HCT116 (cell line): ENCODE measurements around the gene KCNB1.

ENCODE experiments used
- CBX3 ChIP-seq: IDR thresholded peaks from 2 replicates; pipeline ENCODE4 v1.6.1; 2012; ENCODE audit warnings: low read depth
- ELF1 ChIP-seq: IDR thresholded peaks from 2 replicates; pipeline ENCODE4 v1.6.1; 2012; ENCODE audit warnings: low read depth, borderline replicate concordance
- EZH2phosphoT487 ChIP-seq: fragments of 200-600 bp; IDR thresholded peaks from 2 replicates; pipeline ENCODE4 v1.6.1; 2018; ENCODE audit warnings: antibody characterized with exemption, borderline replicate concordance
- POLR2AphosphoS5 ChIP-seq: IDR thresholded peaks from 2 replicates; pipeline ENCODE4 v1.6.1; 2011; ENCODE audit warnings: mild to moderate bottlenecking, low read depth, low read length, moderate library complexity
- SIN3A ChIP-seq: IDR thresholded peaks from 2 replicates; pipeline ENCODE4 v1.6.1; 2012; ENCODE audit warnings: low read depth
- SP1 ChIP-seq: IDR thresholded peaks from 2 replicates; pipeline ENCODE4 v1.6.1; 2012; ENCODE audit warnings: low read depth
- TCF7L2 ChIP-seq: IDR thresholded peaks from 2 replicates; pipeline ENCODE4 v1.7.0; 2011; ENCODE audit warnings: borderline replicate concordance, inconsistent platforms; ENCODE audit not compliant: insufficient read depth, insufficient read length; ENCODE audit errors: extremely low read depth
- TF ChIP-seq, protein P1 (sequence below), 3 experiments: fragments of 200-600 bp in 1 of 3; sonication (generic) in 1 of 3; IDR thresholded peaks in 2 of 3; conservative IDR thresholded peaks in 1 of 3; 2 replicates each; pipeline ENCODE4 v1.5.1; 2012 to 2017; ENCODE audit warnings: low read depth in 2 of 3, low read length in 2 of 3, antibody characterized with exemption in 1 of 3, borderline replicate concordance in 1 of 3, control low read depth in 1 of 3, mild to moderate bottlenecking in 1 of 3, mixed read lengths in 1 of 3, mixed run types in 1 of 3, moderate library complexity in 1 of 3; ENCODE audit not compliant: insufficient read depth in 1 of 3
- TF ChIP-seq, protein P2 (sequence below): IDR thresholded peaks from 2 replicates; pipeline ENCODE4 v1.6.1; 2012; ENCODE audit warnings: low read depth

DNA sequence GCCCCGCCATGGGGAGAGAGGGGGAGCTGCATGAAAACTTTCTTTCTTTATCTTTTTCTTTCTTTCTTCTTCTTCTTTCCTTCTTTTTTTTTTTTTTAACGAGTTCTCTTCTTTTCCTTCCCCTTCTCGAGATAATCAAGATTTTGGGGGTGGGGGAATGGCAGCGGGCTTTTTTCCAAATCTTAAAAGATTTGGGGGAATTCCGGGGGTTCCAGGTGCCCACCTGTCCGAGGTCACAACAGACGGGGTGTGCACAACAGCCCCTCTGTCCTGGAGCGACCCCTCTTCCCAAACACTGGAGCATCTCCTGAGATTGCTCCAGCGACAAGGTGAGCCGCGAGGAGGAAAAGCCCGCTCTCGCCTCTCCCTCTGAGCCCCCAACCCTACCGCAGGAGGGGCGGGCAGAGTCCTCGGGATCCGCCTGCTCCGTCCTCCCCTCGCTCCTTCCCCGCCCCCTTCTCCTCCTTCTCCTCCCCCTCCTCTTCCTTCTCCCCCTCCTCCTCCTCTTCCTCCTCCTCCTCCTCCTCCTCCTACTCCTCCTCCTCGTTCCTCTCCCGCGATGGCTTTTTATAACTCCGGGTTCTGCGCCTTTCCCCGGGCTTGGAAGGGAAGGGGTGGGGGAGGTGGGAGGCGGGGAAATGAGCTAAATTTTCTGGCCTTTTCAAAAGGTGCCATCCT lies 689 bp upstream of the KCNB1 start:
- TF ChIP-seq CBX3 (no peak), EZH2phosphoT487 (no peak), POLR2AphosphoS5 (no peak), SIN3A (no peak), ELF1 (no peak), TCF7L2 (no peak), SP1 (no peak)
- TF ChIP-seq, protein P1, sequence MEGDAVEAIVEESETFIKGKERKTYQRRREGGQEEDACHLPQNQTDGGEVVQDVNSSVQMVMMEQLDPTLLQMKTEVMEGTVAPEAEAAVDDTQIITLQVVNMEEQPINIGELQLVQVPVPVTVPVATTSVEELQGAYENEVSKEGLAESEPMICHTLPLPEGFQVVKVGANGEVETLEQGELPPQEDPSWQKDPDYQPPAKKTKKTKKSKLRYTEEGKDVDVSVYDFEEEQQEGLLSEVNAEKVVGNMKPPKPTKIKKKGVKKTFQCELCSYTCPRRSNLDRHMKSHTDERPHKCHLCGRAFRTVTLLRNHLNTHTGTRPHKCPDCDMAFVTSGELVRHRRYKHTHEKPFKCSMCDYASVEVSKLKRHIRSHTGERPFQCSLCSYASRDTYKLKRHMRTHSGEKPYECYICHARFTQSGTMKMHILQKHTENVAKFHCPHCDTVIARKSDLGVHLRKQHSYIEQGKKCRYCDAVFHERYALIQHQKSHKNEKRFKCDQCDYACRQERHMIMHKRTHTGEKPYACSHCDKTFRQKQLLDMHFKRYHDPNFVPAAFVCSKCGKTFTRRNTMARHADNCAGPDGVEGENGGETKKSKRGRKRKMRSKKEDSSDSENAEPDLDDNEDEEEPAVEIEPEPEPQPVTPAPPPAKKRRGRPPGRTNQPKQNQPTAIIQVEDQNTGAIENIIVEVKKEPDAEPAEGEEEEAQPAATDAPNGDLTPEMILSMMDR (IDR thresholded peaks at IDR 0.05 in 2 of 3, conservative IDR thresholded peaks at IDR 0.05 in 1 of 3; ENCODE audit: borderline replicate concordance in 1 of 3, insufficient read depth in 1 of 3, low read depth in 2 of 3, low read length in 2 of 3) = no peak
- TF ChIP-seq, protein P2, sequence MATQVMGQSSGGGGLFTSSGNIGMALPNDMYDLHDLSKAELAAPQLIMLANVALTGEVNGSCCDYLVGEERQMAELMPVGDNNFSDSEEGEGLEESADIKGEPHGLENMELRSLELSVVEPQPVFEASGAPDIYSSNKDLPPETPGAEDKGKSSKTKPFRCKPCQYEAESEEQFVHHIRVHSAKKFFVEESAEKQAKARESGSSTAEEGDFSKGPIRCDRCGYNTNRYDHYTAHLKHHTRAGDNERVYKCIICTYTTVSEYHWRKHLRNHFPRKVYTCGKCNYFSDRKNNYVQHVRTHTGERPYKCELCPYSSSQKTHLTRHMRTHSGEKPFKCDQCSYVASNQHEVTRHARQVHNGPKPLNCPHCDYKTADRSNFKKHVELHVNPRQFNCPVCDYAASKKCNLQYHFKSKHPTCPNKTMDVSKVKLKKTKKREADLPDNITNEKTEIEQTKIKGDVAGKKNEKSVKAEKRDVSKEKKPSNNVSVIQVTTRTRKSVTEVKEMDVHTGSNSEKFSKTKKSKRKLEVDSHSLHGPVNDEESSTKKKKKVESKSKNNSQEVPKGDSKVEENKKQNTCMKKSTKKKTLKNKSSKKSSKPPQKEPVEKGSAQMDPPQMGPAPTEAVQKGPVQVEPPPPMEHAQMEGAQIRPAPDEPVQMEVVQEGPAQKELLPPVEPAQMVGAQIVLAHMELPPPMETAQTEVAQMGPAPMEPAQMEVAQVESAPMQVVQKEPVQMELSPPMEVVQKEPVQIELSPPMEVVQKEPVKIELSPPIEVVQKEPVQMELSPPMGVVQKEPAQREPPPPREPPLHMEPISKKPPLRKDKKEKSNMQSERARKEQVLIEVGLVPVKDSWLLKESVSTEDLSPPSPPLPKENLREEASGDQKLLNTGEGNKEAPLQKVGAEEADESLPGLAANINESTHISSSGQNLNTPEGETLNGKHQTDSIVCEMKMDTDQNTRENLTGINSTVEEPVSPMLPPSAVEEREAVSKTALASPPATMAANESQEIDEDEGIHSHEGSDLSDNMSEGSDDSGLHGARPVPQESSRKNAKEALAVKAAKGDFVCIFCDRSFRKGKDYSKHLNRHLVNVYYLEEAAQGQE = no peak
